Chondrocyte (in vitro differentiated cells): ENCODE measurements around the gene PLCH2. TPM values are rescaled to one million over a fixed set of nuclear protein-coding genes. Genes with fewer than 3 reads are reported as not detected.

Experiments
- DNase-seq: peaks from one replicate; pipeline ENCODE4 v3.0.0; 2021; ENCODE audit warnings: mixed read lengths, low spot score
- H3K27ac Mint-ChIP-seq: one replicate; pipeline ENCODE4 v1.8.0; 2021; ENCODE audit warnings: mild to moderate bottlenecking, moderate library complexity, mixed read lengths; ENCODE audit not compliant: unreplicated experiment
- H3K27me3 Mint-ChIP-seq: 2 replicates; pipeline ENCODE4 v1.8.0; 2021; ENCODE audit warnings: low read depth, mixed read lengths
- H3K36me3 Mint-ChIP-seq: 2 replicates; pipeline ENCODE4 v1.8.0; 2021; ENCODE audit warnings: low read depth, mixed read lengths
- H3K4me1 Mint-ChIP-seq: 2 replicates; pipeline ENCODE4 v1.8.0; 2021; ENCODE audit warnings: low read depth, mild to moderate bottlenecking, mixed read lengths
- H3K4me3 Mint-ChIP-seq: one replicate; pipeline ENCODE4 v1.8.0; 2021; ENCODE audit warnings: mild to moderate bottlenecking, moderate library complexity, mixed read lengths; ENCODE audit not compliant: unreplicated experiment
- H3K9me3 Mint-ChIP-seq: 2 replicates; pipeline ENCODE4 v1.8.0; 2021; ENCODE audit warnings: low read depth, mixed read lengths
- total RNA-seq: library from RNA; stranded (reverse); gene quantifications from 3 replicates; pipeline ENCODE4 v1.2.1, GENCODE V29; 2021
- TF ChIP-seq, protein P1 (sequence below): fragments of 200-600 bp; sonication (generic); IDR thresholded peaks from 2 replicates; pipeline ENCODE4 v1.5.0; 2021; ENCODE audit warnings: antibody characterized with exemption, mild to moderate bottlenecking, moderate library complexity

The PLCH2 gene
- total RNA-seq, 1 donor from 2014 or later: 2.4 TPM

- Mint-ChIP-seq H3K36me3 (peaks cover 13% of the 10 kb centered on the region), H3K27me3 (no peaks in the 10 kb centered on the region), H3K4me1 (no peaks in the 10 kb centered on the region), H3K9me3 (no peaks in the 10 kb centered on the region), H3K27ac (no peak overlapping the region), H3K4me3 (no peak overlapping the region)
- DNase-seq: no peak
- TF ChIP-seq, protein P1, sequence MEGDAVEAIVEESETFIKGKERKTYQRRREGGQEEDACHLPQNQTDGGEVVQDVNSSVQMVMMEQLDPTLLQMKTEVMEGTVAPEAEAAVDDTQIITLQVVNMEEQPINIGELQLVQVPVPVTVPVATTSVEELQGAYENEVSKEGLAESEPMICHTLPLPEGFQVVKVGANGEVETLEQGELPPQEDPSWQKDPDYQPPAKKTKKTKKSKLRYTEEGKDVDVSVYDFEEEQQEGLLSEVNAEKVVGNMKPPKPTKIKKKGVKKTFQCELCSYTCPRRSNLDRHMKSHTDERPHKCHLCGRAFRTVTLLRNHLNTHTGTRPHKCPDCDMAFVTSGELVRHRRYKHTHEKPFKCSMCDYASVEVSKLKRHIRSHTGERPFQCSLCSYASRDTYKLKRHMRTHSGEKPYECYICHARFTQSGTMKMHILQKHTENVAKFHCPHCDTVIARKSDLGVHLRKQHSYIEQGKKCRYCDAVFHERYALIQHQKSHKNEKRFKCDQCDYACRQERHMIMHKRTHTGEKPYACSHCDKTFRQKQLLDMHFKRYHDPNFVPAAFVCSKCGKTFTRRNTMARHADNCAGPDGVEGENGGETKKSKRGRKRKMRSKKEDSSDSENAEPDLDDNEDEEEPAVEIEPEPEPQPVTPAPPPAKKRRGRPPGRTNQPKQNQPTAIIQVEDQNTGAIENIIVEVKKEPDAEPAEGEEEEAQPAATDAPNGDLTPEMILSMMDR: no peak
Measured at GRCh38 chr1:2513939-2514652, 38.0 kb downstream of the PLCH2 start.

- TF ChIP-seq, protein P1: peak; percentile 36
- Mint-ChIP-seq H3K36me3 (peaks cover 13% of the 10 kb centered on the region), H3K4me1 (no peaks in the 10 kb centered on the region), H3K4me3 (no peak overlapping the region), H3K9me3 (no peaks in the 10 kb centered on the region), H3K27ac (no peak overlapping the region), H3K27me3 (no peaks in the 10 kb centered on the region)
- DNase-seq: no peak
Measured at GRCh38 chr1:2514863-2515762, 39.0 kb downstream of the PLCH2 start.

GRCh38 chr1:2515763-2516080 lies 39.6 kb downstream of the PLCH2 start:
- no peak overlapping the region for H3K4me3 Mint-ChIP-seq
- DNase-seq: no peak
- H3K9me3 Mint-ChIP-seq: no peaks in the 10 kb centered on the region
- no peaks in the 10 kb centered on the region for H3K4me1 Mint-ChIP-seq
- H3K27ac Mint-ChIP-seq: no peak overlapping the region
- no peaks in the 10 kb centered on the region for H3K27me3 Mint-ChIP-seq
- TF ChIP-seq, protein P1: no peak
- peaks cover 11% of the 10 kb centered on the region for H3K36me3 Mint-ChIP-seq

GRCh38 chr1:2516124-2516523 lies 40.0 kb downstream of the PLCH2 start:
- TF ChIP-seq, protein P1: no peak
- DNase-seq: no peak
- H3K9me3 Mint-ChIP-seq: no peaks in the 10 kb centered on the region
- H3K27ac Mint-ChIP-seq: no peak overlapping the region
- no peak overlapping the region for H3K4me3 Mint-ChIP-seq
- no peaks in the 10 kb centered on the region for H3K27me3 Mint-ChIP-seq
- no peaks in the 10 kb centered on the region for H3K4me1 Mint-ChIP-seq
- peaks cover 15% of the 10 kb centered on the region for H3K36me3 Mint-ChIP-seq

GRCh38 chr1:2516946-2517345 lies 40.9 kb downstream of the PLCH2 start:
- no peak for DNase-seq
- H3K4me1 Mint-ChIP-seq: no peaks in the 10 kb centered on the region
- H3K27me3 Mint-ChIP-seq: no peaks in the 10 kb centered on the region
- no peak overlapping the region for H3K27ac Mint-ChIP-seq
- H3K9me3 Mint-ChIP-seq: no peaks in the 10 kb centered on the region
- no peak overlapping the region for H3K4me3 Mint-ChIP-seq
- TF ChIP-seq, protein P1: no peak
- H3K36me3 Mint-ChIP-seq: peaks cover 13% of the 10 kb centered on the region
